K562 treated with DMSO at 1 percent for 48 hours (cell line): ENCODE results near the gene NPAP1. TPM values are rescaled to one million over a fixed set of nuclear protein-coding genes. Genes with fewer than 3 reads are reported as not detected.

ENCODE experiments used
- total RNA-seq: library from RNA; unstranded; fragments of 300-600 nt; gene quantifications from 2 replicates; pipeline ENCODE4 v1.2.3, GENCODE V29; 2022; ENCODE audit warnings: low replicate concordance; ENCODE audit errors: extremely low read depth

The NPAP1 gene
- not detected in 2 replicates for total RNA-seq

GRCh38 chr15:24675332-24676144 is at the start of gene NPAP1:
Gene NPAP1, plus strand, starts transcription at chr15:24675775. Its CDS starts 93 bp downstream, at chr15:24675868.

